ENCODE measurements around the gene LST1.

- TF ChIP-seq CTCF (IDR thresholded peaks at IDR 0.05; ENCODE audit: low read depth, low read length, poor library complexity, severe bottlenecking) = no peak
- no peak for TF ChIP-seq EZH2phosphoT487 (IDR thresholded peaks at IDR 0.05; ENCODE audit: borderline replicate concordance, low read length)
These were observed 34.7 kb downstream of the LST1 start, which contains the start of gene PRRC2A for GRCh38 chr6:31620586-31621319.
